HG02885 (cell line): Measurements from ENCODE around the gene FBXO31.
"Not testable (repeated sequence)": the region's sequence is repeated elsewhere in the genome, so short reads cannot be mapped to it uniquely, and the experiment has no call there.

Source experiments
- ATAC-seq: cut with Tn5 transposase; IDR thresholded peaks from one replicate; pipeline ENCODE4 v1.9.1; 2021; ENCODE audit warnings: mild to moderate bottlenecking; ENCODE audit not compliant: unreplicated experiment, poor library complexity

Gene FBXO31

DNA sequence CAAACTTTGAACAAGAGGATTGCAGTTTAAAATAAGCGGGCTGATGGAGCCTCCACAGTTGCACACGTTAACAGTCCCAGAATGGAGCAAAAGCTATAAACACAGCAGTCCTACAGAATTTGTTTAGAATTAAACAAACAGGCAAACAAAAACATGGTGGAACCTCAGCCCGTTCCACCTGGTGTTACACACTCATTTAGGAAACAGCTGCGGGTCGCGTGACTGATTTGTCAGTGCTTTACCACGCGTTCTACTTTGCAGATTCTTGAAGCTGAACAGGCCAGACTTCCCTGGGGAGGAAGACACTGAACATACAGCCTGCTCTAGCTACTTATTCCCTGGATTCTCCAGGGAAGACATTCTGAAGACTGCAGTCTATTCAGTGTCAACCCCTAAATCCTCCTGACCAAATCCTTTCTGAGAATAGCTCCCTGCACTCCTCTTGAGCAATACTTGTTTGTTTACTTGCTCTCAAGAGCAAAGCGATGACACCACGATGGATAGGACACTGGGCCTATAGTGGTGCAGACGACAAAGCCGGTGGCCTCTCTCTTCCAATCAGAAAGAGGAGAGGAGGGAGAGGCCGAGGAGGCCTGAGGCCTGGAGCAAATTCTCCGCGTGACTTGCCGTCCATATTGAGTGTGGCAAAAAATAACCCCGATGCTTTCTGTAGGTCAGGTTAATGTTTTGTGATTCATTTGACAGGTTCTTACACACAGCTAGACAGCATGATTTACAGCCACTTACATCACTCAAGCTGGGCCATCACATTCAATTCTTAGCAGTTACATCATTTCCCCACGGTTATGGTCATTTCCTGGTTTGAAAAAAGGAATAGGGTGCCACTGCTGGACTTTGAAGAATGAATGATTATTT lies 4.6 kb upstream of the FBXO31 start:
- ATAC-seq = peak; percentile 50

DNA sequence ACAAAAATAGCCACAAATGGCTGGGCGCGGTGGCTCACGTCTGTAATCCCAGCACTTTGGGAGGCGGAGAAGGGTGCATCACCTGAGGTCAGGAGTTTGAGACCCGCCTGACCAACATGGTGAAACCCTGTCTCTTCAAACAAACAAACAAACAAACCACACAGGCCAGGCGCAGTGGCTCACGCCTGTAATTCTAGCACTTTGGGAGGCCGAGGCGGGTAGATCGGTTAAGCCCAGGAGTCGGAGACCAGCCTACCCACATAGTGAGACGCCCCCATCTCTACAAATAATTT lies 1.2 kb upstream of the FBXO31 start:
- ATAC-seq = not testable (repeated sequence)

DNA sequence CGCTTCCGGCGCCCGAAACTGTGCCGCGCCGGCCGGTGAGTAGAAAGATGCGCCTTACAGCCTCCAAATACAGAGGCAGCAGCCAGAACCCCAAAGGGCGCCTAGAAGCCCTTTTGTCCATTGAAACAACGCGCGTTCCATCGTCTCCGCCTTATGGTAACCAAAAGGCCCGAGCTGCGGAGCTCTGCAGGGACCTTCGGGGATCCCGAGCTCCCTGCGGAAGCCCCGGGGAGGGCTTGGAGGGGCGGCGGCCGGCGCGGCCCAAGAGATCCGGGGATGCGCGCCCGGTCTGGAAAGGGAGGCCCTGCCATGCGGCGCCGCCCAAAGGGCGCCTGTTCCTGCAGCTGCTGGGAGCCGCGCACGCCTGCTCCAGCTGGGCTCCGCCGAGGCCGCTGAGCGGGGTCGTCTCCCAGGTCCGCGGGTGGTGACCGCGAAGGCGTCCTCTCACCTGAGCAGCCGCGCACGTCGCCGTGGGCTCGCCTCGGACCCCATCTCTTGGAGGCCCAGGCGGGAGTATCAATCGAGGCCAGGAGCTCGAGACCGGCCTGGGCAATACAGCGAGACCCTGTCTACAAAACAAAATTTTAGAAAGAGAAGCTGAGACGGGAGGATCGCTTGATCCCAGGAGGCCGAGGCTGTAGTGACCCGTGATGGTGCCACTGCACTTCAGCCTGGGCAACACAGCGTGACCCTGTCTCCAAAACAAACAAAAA lies 742 bp upstream of the FBXO31 start:
- peak; percentile 3 for ATAC-seq

DNA sequence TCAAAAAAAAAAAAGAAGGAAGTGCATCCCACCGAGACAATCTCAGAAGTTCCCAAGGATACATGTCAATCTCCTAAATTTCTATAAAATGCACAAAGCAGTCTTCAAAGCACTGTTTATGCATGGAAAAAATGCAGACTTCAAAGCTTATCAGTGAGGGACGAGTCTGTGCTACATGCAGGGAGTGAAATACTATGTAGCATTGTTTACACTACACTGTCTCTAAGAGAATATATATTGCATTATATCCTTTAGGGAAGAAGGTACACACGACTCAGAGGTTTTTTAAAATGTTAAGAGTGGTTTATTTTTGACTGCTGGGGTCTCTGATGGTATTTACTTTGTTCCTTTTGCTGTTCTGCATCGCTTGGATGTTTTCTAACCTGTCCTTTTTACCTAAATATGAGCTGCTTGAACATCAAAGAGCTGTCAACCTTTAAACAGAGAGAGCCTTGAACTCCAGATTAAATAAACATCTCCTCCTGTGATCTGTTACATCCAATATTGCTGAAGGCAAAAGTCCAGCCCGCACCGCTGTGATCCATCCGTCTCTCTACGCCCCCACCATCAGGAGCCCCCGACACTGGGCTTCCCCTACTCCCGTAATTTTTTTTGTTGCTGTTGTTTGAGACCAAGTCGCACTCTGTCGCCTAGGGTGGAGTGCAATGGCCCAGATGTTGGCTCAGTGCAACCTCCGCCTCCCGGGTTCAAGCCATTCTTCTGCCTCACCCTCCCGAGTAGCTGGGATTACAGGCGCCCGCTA lies 1.4 kb downstream of the FBXO31 start:
- ATAC-seq = no peak

GRCh38 chr16:87380881-87381280 lies 2.7 kb downstream of the FBXO31 start:
- ATAC-seq = no peak

DNA sequence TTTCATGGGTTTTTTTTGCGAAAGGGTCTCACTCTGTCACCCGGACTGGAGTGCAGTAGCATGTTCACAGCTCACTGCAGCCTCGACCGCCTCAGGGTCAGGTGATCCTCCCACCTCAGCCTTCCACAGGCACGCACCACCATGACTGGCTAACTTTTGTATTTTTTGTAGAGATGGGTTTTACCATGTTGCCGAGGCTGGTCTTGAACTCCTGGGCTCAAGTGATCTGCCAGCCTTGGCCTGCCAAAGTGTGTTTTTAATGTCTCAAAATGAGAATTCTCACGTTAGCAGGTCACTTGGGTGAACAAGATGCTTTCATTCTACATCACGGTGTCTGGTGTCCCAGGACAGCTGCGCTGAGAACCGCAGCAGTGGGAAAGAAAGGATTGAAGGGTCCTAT lies 3.2 kb downstream of the FBXO31 start:
- no peak for ATAC-seq

GRCh38 chr16:87379312-87379752 lies 4.2 kb downstream of the FBXO31 start:
- ATAC-seq = not testable (repeated sequence)

DNA sequence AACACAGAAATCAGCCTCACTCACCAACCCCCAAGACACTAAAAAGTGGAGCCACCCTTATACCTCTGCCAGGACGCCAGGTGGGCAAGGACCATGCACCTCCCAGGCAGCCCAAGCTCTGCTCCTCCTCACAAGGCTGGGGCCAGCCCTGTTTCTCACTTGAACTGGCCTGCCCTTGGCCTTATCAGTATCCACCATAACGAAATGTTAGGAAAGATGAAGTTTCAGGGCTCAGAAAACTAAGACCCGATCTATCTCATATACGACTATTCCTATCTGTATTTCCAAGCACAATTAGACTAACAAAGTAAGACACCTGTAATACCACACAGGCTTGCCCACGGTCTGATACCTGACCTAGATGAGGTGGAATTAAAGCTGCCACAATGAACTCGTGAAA lies 6.9 kb downstream of the FBXO31 start:
- ATAC-seq = no peak

DNA sequence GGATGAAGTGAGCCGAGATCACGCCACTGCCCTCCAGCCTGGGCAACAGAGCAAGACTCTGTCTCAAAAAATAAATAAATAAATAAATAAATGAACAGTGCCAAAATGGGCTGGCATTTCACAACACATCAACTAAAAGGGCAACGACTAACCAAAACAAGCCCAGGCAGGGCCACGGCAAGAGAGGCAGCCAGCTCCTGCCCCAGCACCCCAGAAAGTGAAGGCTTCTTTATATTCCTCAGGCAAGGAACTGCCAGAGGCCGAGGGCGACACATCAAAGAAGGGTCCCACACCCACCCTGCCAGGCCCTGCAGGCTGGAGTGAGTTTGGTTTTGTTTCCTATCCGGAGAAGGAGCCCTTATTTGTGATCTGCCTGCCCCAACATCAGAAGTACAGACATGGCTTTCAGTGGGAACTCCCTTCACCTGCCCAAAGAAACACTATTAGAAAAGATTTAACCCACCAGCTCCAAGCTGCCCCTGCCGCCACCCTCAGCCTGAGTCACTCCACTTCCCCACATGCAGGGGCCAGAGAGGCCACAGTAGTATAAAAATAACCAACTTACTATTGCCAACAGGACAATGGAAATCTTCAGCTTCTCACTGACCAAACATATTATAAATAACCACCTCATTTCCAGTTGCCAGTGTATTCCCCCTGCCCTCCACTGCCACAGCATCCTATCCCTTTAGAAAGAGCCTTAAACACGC lies 8.0 kb downstream of the FBXO31 start:
- no peak for ATAC-seq

GRCh38 chr16:87374313-87374712 lies 9.3 kb downstream of the FBXO31 start:
- no peak for ATAC-seq

DNA sequence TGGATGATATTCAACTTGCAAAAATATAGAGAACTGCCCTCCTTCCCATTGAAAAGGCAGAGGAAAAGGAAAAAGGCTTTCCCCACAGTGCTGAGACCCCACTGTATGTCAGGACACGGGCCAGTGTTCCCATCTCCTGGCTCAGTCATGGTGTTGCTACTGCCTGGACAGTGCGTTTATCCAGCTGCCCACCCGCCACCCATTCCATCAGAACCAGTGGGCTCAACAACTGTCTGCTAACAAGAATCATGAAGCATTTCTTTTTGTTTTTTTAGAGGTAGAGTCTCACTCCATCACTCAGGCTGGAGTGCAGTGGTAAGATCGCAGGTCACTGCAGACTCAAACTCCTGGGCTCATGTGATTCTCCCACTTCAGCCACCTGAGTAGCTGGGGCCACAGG lies 11.3 kb downstream of the FBXO31 start:
- no peak for ATAC-seq

GRCh38 chr16:87371261-87371866 lies 12.2 kb downstream of the FBXO31 start:
- no peak for ATAC-seq

GRCh38 chr16:87369796-87370719 lies 13.5 kb downstream of the FBXO31 start:
- ATAC-seq = no peak

DNA sequence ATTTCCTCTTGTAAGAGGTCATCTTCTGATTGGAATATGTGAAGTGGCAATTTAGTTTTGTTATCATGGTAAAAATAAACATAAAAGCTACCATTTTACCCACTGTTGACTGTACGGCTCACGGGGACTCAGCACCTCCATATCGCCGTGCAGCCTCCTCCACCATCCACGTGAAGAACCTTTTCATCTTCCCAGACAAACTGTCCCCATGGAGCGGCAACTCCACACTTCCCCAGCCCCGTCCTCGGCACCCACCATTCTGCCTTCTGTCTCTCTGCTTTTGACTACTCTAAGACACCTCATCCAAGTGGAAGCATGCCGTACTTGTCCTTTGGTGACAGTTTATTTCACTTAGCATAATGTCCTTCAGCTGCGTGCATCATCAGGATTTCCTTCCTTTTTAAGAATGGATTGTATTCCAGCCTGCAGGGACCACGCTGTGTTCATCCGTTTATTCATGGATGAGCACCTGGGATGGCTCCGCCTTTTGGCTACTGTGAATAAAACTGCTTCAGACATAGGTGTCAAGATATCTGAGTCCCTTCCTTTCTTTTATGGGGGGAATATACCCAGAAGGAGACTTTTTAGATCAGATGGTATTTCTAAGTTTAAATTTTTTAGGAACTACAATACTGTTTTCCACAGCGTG lies 14.3 kb downstream of the FBXO31 start:
- ATAC-seq = no peak

GRCh38 chr16:87368029-87368770 lies 15.4 kb downstream of the FBXO31 start:
- no peak for ATAC-seq

DNA sequence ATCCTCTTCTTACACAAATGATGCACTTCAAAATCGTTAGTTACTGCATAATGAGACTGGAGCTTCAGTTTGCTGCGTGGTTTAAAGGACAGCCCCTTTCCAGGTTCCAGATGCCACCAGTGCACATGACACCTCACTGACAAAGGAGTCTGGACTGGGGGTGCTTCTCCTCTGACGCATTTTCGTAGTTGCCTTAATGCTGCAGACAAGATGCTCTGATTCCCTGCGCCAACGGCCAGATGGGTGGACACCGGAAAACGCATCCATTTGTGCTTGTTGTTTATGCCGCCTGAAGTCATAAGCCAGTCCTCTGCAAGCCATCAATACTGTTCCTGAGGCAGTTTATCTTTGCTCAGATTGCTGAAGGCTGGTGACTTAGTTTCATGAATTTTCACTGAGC lies 16.0 kb downstream of the FBXO31 start:
- no peak for ATAC-seq

- ATAC-seq = no peak
These were observed 16.6 kb downstream of the FBXO31 start for GRCh38 chr16:87366930-87367329.

DNA sequence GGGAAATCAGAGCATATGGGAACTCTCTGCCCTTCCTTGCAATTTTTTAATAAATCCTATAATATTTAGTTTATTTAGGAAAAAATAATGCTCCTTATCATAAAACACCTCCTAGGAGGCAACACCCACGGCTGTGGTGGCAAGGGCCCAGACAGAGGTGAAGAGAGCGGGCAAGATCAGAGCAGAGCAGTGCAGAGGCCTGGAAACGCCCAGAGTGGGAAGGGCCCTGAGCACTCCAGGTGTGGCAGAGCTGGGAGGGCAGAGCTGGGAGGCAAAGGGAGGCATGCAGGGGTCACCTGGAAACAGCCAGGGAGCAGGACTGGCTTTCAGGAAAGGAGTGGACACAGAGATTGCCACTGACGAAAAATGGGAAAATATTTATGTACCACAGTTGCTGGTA lies 17.3 kb downstream of the FBXO31 start:
- ATAC-seq = no peak
